Right lobe of liver (tissue), 6 donors: ENCODE data around the gene HPCAL4. TPM values are rescaled to one million over a fixed set of nuclear protein-coding genes. Genes with fewer than 3 reads are reported as not detected.

ENCODE experiments used
- ATAC-seq, 4 donors: fragments of 200-7000 bp; cut with Tn5 transposase; one replicate each; pipeline ENCODE4 v1.9.1; 2020; ENCODE audit warnings: mild to moderate bottlenecking in 4 of 4, moderate library complexity in 4 of 4
- DNase-seq, 3 donors: peaks; one replicate each; pipeline ENCODE4 v3.0.0-alpha.2; 2020
- H3K27ac ChIP-seq, 3 donors: fragments of 200-600 bp; one replicate each; pipeline ENCODE4 v1.8.0; 2022
- H3K27me3 ChIP-seq, 2 donors: fragments of 200-600 bp; one replicate each; pipeline ENCODE4 v1.8.0; 2022
- H3K36me3 ChIP-seq, 4 donors: fragments of 200-600 bp; sonication (generic) in 1 of 4; one replicate each; pipeline versions ENCODE4 v1.5.1 to v1.8.0; 2017 to 2022; ENCODE audit warnings: control low read depth in 1 of 4
- H3K4me1 ChIP-seq, 4 donors: fragments of 200-600 bp; sonication (generic) in 1 of 4; one replicate each; pipeline versions ENCODE4 v1.5.1 to v1.8.0; 2017 to 2022; ENCODE audit warnings: control low read depth in 1 of 4
- H3K4me3 ChIP-seq, 3 donors: fragments of 200-600 bp; one replicate each; pipeline ENCODE4 v1.8.0; 2022
- H3K9me3 ChIP-seq, 4 donors: fragments of 200-600 bp; sonication (generic) in 1 of 4; one replicate each; pipeline versions ENCODE4 v1.5.1 to v1.8.0; 2017 to 2022; ENCODE audit warnings: control low read depth in 1 of 4
- POLR2A ChIP-seq: fragments of 450-650 bp; IDR thresholded peaks from one replicate; pipeline ENCODE4 v1.6.1; 2017; ENCODE audit warnings: antibody characterized with exemption, mild to moderate bottlenecking
- WGBS: methylation state at CpG from one replicate; pipeline ENCODE4 v1.1.6; 2018; ENCODE audit warnings: low coverage, low lambda C conversion rate; ENCODE audit not compliant: insufficient coverage; ENCODE audit errors: missing lambda C conversion rate; 5-methylcytosine and 5-hydroxymethylcytosine counted together
- intact Hi-C, 2 donors: fragments of 100-400 bp; cut with DNase I; formaldehyde crosslinking; loops; one replicate each; pipeline versions ENCODE4 v1.11.2 to v1.14.1; 2022
- total RNA-seq, 6 experiments: library from RNA; depleted of rRNA in 2 of 6; stranded (reverse); fragments of >200 nt in 2 of 6; fragmentation: NEBNext Ultra II Directional in 3 of 6; extraction: Animal tissue kit (Norgen Biotek cat#: 25700) in 3 of 6; gene quantifications; one replicate each; pipeline versions ENCODE4 v1.1.0 to v1.2.4, GENCODE V29; 2016 to 2023
- TF ChIP-seq, protein P1 (sequence below), 4 donors: fragments of 200-600 bp in 3 of 4; fragments of 450-650 bp in 1 of 4; IDR thresholded peaks; one replicate each; pipeline versions ENCODE4 v1.5.1 to v1.8.0; 2016 to 2022; ENCODE audit warnings: antibody characterized with exemption in 4 of 4, mild to moderate bottlenecking in 2 of 4
- donor health status: DM: no; HTN: yes; CAD: no.
- donor health status: DM: no; HTN: no; CAD: no.
- donor health status: DM: no; HTN: no; CAD: no.
- donor health status: DM: no; HTN: yes; CAD: no.
- donor health status: DM: no; HTN: yes; CAD: no.

HPCAL4 gene
- total RNA-seq, 6 experiments from 2014 or later = not detected

DNA sequence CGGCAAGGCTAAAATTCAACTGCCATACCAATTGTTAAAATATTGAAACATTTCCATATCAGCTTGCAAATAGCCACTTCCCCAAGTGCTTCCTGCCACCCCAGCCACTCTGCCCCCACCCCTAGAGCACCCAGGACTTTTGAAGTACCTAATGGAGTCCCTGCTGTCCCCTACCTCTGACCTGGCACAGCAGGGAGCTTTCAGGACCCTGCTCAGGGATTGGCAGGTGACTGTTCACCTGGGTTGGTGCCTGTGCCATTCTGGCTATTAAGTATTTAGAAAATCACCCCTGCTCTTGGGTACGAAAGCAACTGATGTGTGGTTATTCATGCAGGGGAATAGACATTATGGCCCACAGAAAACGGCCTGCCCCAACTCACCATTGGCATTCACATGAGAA lies 9.1 kb upstream of the HPCAL4 start:
- DNase-seq (no peak), ATAC-seq (no peak)
- Histone ChIP-seq H3K9me3 (no peaks in the 10 kb centered on the region), H3K27ac (no peak overlapping the region), H3K4me3 (no peak overlapping the region), H3K27me3 (no peaks in the 10 kb centered on the region), H3K4me1 (no peaks in the 10 kb centered on the region), H3K36me3 (no peaks in the 10 kb centered on the region)
- TF ChIP-seq, protein P1, sequence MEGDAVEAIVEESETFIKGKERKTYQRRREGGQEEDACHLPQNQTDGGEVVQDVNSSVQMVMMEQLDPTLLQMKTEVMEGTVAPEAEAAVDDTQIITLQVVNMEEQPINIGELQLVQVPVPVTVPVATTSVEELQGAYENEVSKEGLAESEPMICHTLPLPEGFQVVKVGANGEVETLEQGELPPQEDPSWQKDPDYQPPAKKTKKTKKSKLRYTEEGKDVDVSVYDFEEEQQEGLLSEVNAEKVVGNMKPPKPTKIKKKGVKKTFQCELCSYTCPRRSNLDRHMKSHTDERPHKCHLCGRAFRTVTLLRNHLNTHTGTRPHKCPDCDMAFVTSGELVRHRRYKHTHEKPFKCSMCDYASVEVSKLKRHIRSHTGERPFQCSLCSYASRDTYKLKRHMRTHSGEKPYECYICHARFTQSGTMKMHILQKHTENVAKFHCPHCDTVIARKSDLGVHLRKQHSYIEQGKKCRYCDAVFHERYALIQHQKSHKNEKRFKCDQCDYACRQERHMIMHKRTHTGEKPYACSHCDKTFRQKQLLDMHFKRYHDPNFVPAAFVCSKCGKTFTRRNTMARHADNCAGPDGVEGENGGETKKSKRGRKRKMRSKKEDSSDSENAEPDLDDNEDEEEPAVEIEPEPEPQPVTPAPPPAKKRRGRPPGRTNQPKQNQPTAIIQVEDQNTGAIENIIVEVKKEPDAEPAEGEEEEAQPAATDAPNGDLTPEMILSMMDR (IDR thresholded peaks at IDR 0.05) = no peak
- TF ChIP-seq POLR2A = no peak
- 26% methylated on average over 2 of the region's 3 CpGs for WGBS
- intact Hi-C loops = no loop called here

DNA sequence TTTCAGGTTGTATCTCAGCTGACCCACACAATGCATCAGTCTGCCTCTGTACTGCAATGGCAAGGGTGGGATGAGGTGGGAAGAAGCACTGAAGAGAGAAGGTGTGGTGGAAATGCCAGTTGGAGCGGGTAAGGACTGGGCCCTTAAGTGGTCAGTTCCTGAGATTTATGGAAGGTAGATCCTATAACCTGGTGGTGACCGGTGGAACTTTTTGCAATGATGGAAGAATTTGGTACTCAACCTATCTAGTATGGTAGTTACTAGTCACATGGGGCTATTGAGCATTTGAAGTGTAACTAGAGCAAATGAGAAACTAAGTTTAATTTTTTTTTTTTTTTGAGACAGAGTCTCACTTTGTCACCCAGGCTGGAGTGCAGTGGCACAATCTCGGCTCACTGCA lies 8.2 kb upstream of the HPCAL4 start:
- DNase-seq (no peak), ATAC-seq (no peak)
- no peaks in the 10 kb centered on the region for H3K9me3 ChIP-seq
- H3K4me3 ChIP-seq = no peak overlapping the region
- 94% methylated on average over 3 of the region's 3 CpGs for WGBS
- no peak overlapping the region for H3K27ac ChIP-seq
- no peaks in the 10 kb centered on the region for H3K4me1 ChIP-seq
- intact Hi-C loops = no loop called here
- TF ChIP-seq, protein P1 (IDR thresholded peaks at IDR 0.05) = no peak
- no peak for TF ChIP-seq POLR2A
- no peaks in the 10 kb centered on the region for H3K27me3 ChIP-seq
- H3K36me3 ChIP-seq = no peaks in the 10 kb centered on the region

DNA sequence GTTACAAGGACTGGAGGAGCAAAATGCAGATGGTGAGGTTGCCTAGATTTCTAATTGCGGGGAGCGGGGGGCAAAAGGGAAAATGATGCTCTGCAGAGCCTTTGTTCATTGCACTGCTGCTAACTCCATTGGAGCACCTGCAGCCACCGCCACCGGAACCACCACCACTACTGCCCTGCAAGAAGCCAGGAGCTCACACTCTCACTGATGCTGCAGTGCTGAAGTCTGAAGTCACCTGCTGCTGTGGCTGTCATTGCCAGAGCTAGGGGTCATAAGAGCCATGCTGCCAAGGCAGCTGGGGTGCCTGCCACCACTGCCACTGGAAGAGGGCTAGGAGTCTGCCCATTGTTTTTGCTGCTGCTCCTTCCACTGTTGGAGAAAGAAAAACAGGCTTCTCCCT lies 7.3 kb upstream of the HPCAL4 start:
- WGBS = no CpG with 5 or more reads among the region's 4 CpGs
- no peaks in the 10 kb centered on the region for H3K4me1 ChIP-seq
- TF ChIP-seq, protein P1 (IDR thresholded peaks at IDR 0.05) = no peak
- no peak for TF ChIP-seq POLR2A
- ATAC-seq (no peak), DNase-seq (no peak)
- no peaks in the 10 kb centered on the region for H3K36me3 ChIP-seq
- intact Hi-C loops = no loop called here
- no peak overlapping the region for H3K4me3 ChIP-seq
- no peak overlapping the region for H3K27ac ChIP-seq
- H3K9me3 ChIP-seq = no peaks in the 10 kb centered on the region
- no peaks in the 10 kb centered on the region for H3K27me3 ChIP-seq

DNA sequence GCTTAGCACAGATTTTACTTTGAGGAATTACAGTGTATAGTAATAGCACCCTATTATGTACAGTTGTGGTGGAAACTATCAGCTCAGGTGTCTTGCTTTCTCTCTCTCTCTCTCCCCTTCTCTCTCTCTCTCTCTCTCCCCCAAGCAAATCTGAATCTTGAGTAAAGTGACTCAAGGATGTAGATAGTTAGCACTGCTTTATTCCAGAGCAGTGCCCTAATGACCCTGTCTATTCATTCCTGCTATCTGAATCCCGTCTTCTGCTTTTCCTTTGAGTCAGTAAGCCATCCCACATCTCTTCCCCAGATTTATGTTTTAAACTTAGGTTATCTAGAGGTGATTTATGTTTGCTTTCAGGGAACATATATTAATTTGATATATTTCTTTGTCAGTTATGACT lies 5.2 kb upstream of the HPCAL4 start:
- no peaks in the 10 kb centered on the region for H3K9me3 ChIP-seq
- H3K27ac ChIP-seq = no peak overlapping the region
- peaks cover 0 to 12% of the 10 kb centered on the region in 2 donors for H3K27me3 ChIP-seq
- peaks cover 0 to 6% (median 0%) of the 10 kb centered on the region in 4 donors for H3K4me1 ChIP-seq
- 54% methylated on average over 1 of the region's 1 CpG for WGBS
- ATAC-seq (no peak), DNase-seq (no peak)
- no peaks in the 10 kb centered on the region for H3K36me3 ChIP-seq
- TF ChIP-seq, protein P1 (IDR thresholded peaks at IDR 0.05) = no peak
- TF ChIP-seq POLR2A = no peak
- H3K4me3 ChIP-seq = no peak overlapping the region
- intact Hi-C loops = no loop called here

DNA sequence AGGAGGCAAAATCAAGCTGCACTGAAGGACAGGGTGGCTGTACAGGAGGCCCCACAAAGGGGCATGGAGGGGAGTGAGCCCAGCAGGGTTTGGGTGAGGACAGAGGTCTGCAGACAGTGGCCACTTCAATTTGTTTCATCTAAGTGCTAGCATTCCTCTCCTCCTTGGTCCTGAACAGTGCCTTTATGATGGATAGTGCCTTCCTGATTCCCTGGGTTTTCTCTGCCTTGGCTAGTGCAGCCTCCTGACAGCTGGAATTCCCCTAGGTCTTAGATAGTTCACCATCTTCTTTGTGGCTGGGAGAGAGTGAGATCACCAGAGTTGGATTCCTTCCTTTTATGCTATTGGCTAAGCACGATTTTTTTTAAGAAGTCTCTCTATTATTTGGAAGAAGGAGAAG lies 3.8 kb upstream of the HPCAL4 start:
- Histone ChIP-seq H3K4me3 (no peak overlapping the region), H3K27me3 (peaks cover 0 to 13% of the 10 kb centered on the region in 2 donors), H3K36me3 (no peaks in the 10 kb centered on the region), H3K4me1 (peaks cover 0 to 11% (median 0%) of the 10 kb centered on the region in 4 donors), H3K27ac (no peak overlapping the region), H3K9me3 (no peaks in the 10 kb centered on the region)
- no peak for DNase-seq
- 9% methylated on average over 1 of the region's 1 CpG for WGBS
- intact Hi-C loops = no loop called here
- TF ChIP-seq POLR2A = no peak
- TF ChIP-seq, protein P1 (IDR thresholded peaks at IDR 0.05) = no peak
- no peak for ATAC-seq
